Endodermal cell (in vitro differentiated cells): ENCODE measurements around the gene TLE6. TPM values are rescaled to one million over a fixed set of nuclear protein-coding genes. Genes with fewer than 3 reads are reported as not detected.

ENCODE experiments used
- DNase-seq: peaks from one replicate; pipeline ENCODE4 v3.0.0-alpha.2; 2017
- H3K27ac ChIP-seq: 2 replicates; pipeline ENCODE4 v1.5.1; 2013; ENCODE audit warnings: mild to moderate bottlenecking, low read depth, low read length, moderate library complexity
- H3K27me3 ChIP-seq: 2 replicates; pipeline ENCODE4 v1.6.1; 2013; ENCODE audit warnings: mild to moderate bottlenecking, low read length, moderate library complexity; ENCODE audit not compliant: insufficient read depth, control insufficient read depth, poor library complexity, severe bottlenecking
- H3K36me3 ChIP-seq: 2 replicates; pipeline ENCODE4 v1.7.0; 2013; ENCODE audit warnings: mild to moderate bottlenecking, low read length, moderate library complexity; ENCODE audit not compliant: control insufficient read depth, insufficient read depth
- H3K4me1 ChIP-seq: one replicate; pipeline ENCODE4 v1.7.0; 2013; ENCODE audit warnings: low read length; ENCODE audit not compliant: control insufficient read depth, insufficient read depth
- H3K4me3 ChIP-seq: 2 replicates; pipeline ENCODE4 v1.5.1; 2013; ENCODE audit warnings: mild to moderate bottlenecking, low read length, moderate library complexity
- H3K9ac ChIP-seq: 2 replicates; pipeline ENCODE4 v1.6.1; 2013; ENCODE audit warnings: mild to moderate bottlenecking, low read length, moderate library complexity; ENCODE audit not compliant: poor library complexity, severe bottlenecking; ENCODE audit errors: extremely low read depth
- H3K9me3 ChIP-seq: 2 replicates; pipeline ENCODE4 v1.6.1; 2013; ENCODE audit warnings: mild to moderate bottlenecking, low read length, moderate library complexity; ENCODE audit not compliant: control insufficient read depth
- H3K27ac Mint-ChIP-seq: 2 replicates; pipeline ENCODE4 v1.8.0; 2020; ENCODE audit warnings: mixed read lengths
- H3K27me3 Mint-ChIP-seq: 2 replicates; pipeline ENCODE4 v1.8.0; 2021; ENCODE audit warnings: mild to moderate bottlenecking, mixed read lengths; ENCODE audit not compliant: insufficient read depth
- H3K36me3 Mint-ChIP-seq: 2 replicates; pipeline ENCODE4 v1.8.0; 2020; ENCODE audit warnings: low read depth, mixed read lengths
- H3K4me1 Mint-ChIP-seq: 2 replicates; pipeline ENCODE4 v1.8.0; 2020; ENCODE audit warnings: mixed read lengths
- H3K4me3 Mint-ChIP-seq: 2 replicates; pipeline ENCODE4 v1.8.0; 2020; ENCODE audit warnings: mild to moderate bottlenecking, moderate library complexity, mixed read lengths
- H3K9me3 Mint-ChIP-seq: 2 replicates; pipeline ENCODE4 v1.8.0; 2020; ENCODE audit warnings: mild to moderate bottlenecking, mixed read lengths
- CTCF ChIP-seq: fragments of 200-600 bp; sonication (generic); conservative IDR thresholded peaks from 2 replicates; pipeline ENCODE4 v1.5.0; 2021; ENCODE audit warnings: antibody characterized with exemption, mild to moderate bottlenecking
- whole genome bisulfite sequencing, 2 experiments: methylation state at CpG; one replicate each; pipeline versions ENCODE4 v1.1.5 to v1.1.7; 2013; ENCODE audit warnings: missing lambda C conversion rate in 2 of 2, mixed read lengths in 1 of 2; ENCODE audit not compliant: insufficient coverage in 1 of 2, insufficient read length in 1 of 2; 5-methylcytosine and 5-hydroxymethylcytosine counted together
- total RNA-seq, 2 donors: library from RNA; stranded (reverse); fragmentation: NEBNext Ultra II Directional in 1 of 2; extraction: Animal tissue kit (Norgen Biotek cat#: 25700) in 1 of 2; gene quantifications; 2 replicates in 1 of 2; 3 replicates in 1 of 2; pipeline ENCODE4 v1.2.1, GENCODE V29; 2021

TLE6 gene
- total RNA-seq, 2 donors from 2014 or later = 13.7 to 17.3 TPM

- Mint-ChIP-seq H3K36me3 (peaks cover 2% of the 10 kb centered on the region), H3K27ac (peak overlapping the region; percentile 48), H3K4me1 (peaks cover 30% of the 10 kb centered on the region), H3K4me3 (peak overlapping the region; percentile 38), H3K27me3 (peaks cover 45% of the 10 kb centered on the region), H3K9me3 (no peaks in the 10 kb centered on the region)
- no peaks in the 10 kb centered on the region for H3K27me3 ChIP-seq
- no peaks in the 10 kb centered on the region for H3K36me3 ChIP-seq
- no peak for DNase-seq
- 29% methylated on average over 15 to 24 of the region's 24 CpGs for WGBS, 2 experiments
- H3K27ac ChIP-seq = no peak overlapping the region
- H3K9ac ChIP-seq = no peak overlapping the region
- no peaks in the 10 kb centered on the region for H3K9me3 ChIP-seq
- no peak for TF ChIP-seq CTCF
- peak overlapping the region; percentile 29 for H3K4me3 ChIP-seq
- H3K4me1 ChIP-seq = peaks cover 10% of the 10 kb centered on the region
These were observed 6.2 kb downstream of the TLE6 start for GRCh38 chr19:2983351-2984214.

- DNase-seq = peak; percentile 97
- peak overlapping the region; percentile 29 for H3K4me3 ChIP-seq
- Mint-ChIP-seq H3K4me1 (peaks cover 31% of the 10 kb centered on the region), H3K27me3 (peaks cover 44% of the 10 kb centered on the region), H3K27ac (peak overlapping the region; percentile 80), H3K4me3 (peak overlapping the region; percentile 38), H3K9me3 (no peaks in the 10 kb centered on the region), H3K36me3 (peaks cover 4% of the 10 kb centered on the region)
- TF ChIP-seq CTCF = no peak
- H3K9ac ChIP-seq = no peak overlapping the region
- H3K36me3 ChIP-seq = no peaks in the 10 kb centered on the region
- WGBS, 2 experiments = 4 to 14% methylated on average over 8 to 12 of the region's 14 CpGs
- no peaks in the 10 kb centered on the region for H3K27me3 ChIP-seq
- H3K27ac ChIP-seq = no peak overlapping the region
- H3K4me1 ChIP-seq = peaks cover 10% of the 10 kb centered on the region
- H3K9me3 ChIP-seq = no peaks in the 10 kb centered on the region
These were observed 6.8 kb downstream of the TLE6 start for GRCh38 chr19:2984215-2984528.

- no peak overlapping the region for H3K9ac ChIP-seq
- Mint-ChIP-seq H3K27me3 (peaks cover 20% of the 10 kb centered on the region), H3K27ac (peak overlapping the region; percentile 67), H3K36me3 (peaks cover 4% of the 10 kb centered on the region), H3K4me1 (peaks cover 24% of the 10 kb centered on the region), H3K9me3 (no peaks in the 10 kb centered on the region), H3K4me3 (peak overlapping the region; percentile 46)
- WGBS, 2 experiments = 37 to 41% methylated on average over 12 to 20 of the region's 20 CpGs
- no peak overlapping the region for H3K4me3 ChIP-seq
- H3K4me1 ChIP-seq = peaks cover 10% of the 10 kb centered on the region
- no peak for TF ChIP-seq CTCF
- DNase-seq = peak; percentile 78
- no peaks in the 10 kb centered on the region for H3K9me3 ChIP-seq
- no peaks in the 10 kb centered on the region for H3K27me3 ChIP-seq
- no peaks in the 10 kb centered on the region for H3K36me3 ChIP-seq
- no peak overlapping the region for H3K27ac ChIP-seq
These were observed 9.7 kb downstream of the TLE6 start for GRCh38 chr19:2986951-2987524.
